Measurements from ENCODE around the gene CHST15. TPM values are rescaled to one million over a fixed set of nuclear protein-coding genes. Genes with fewer than 3 reads are reported as not detected.

The CHST15 gene
- total and polyA plus RNA-seq, 2 of the 8 experiments (the other 6 are each of a cell fraction or from before 2014, with no cell fraction given) = 8.8 to 9.1 TPM

DNA sequence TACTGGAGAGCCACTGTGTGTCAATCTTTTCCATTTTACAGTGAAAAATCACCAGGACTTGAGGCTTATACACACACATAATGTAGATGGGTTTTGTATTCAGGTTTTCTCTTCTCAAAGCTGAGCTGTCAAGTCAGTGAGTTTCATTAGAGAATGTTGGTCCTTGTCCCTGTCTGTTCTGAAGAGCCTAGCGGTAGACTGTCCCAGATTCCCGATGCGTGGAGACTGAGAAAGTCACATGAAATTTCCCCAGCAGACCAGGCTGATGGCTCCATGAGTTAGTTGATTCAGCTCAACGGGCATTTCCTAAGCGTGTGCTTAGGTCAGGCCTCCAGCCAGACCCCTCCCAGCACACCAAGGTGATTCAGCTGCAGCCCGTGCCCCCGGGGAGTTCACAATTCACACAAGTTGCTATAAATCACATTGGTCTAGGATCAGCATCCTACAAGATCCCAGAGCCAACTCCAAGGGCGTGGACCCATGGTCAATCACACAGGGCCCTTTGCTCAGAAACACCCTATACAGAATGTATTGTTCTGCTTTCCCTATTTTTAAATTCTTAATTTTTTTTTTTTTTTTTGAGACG is 17.2 kb downstream of the CHST15 start:
- Histone ChIP-seq H3K36me3 (ENCODE audit: control insufficient read depth in 2 of 4, insufficient read depth in 4 of 4, low read length in 3 of 4) (no peaks in the 10 kb centered on the region), H3K4me1 (replicated peaks in 1 of 4; ENCODE audit: control insufficient read depth in 3 of 4, insufficient read depth in 4 of 4, low read length in 3 of 4) (peaks cover 3 to 8% (median 4%) of the 10 kb centered on the region in 4 experiments), H3K4me2 (ENCODE audit: insufficient read depth in 1 of 2, low read depth in 2 of 2, low read length in 2 of 2) (no peak overlapping the region), H2BK5ac (ENCODE audit: low read depth, low read length) (no peak overlapping the region), H2BK12ac (ENCODE audit: low read depth, low read length) (no peak overlapping the region), H4K8ac (ENCODE audit: extremely low read depth, insufficient read depth, low read length) (no peak overlapping the region; the same call in 1 of the 2 replicates), H3K79me2 (ENCODE audit: control insufficient read depth in 1 of 2, insufficient read depth in 2 of 2, low read length in 2 of 2) (no peaks in the 10 kb centered on the region), H2AK5ac (ENCODE audit: low read depth, low read length) (no peak overlapping the region), H3K56ac (replicated peaks; ENCODE audit: insufficient read length, low read depth, low read length) (no peak overlapping the region), H3K18ac (ENCODE audit: extremely low read depth, low read length) (no peak overlapping the region), H2BK120ac (replicated peaks; ENCODE audit: low read depth, low read length) (no peak overlapping the region), H2AFZ (ENCODE audit: low read length) (no peak overlapping the region), H2BK20ac (ENCODE audit: low read length) (no peak overlapping the region), H3K23me2 (ENCODE audit: low read depth, low read length) (no peaks in the 10 kb centered on the region), H2BK15ac (ENCODE audit: low read length) (no peak overlapping the region), H3K27me3 (replicated peaks in 1 of 4; ENCODE audit: control insufficient read depth in 3 of 4, extremely low read depth in 1 of 4, insufficient read depth in 3 of 4, low read length in 3 of 4) (no peaks in the 10 kb centered on the region; a peak in 1 of 7 replicates), H4K5ac (ENCODE audit: insufficient read length, low read depth, low read length) (no peak overlapping the region), H3K4ac (replicated peaks; ENCODE audit: insufficient read length, low read depth, low read length) (no peak overlapping the region), H3K4me3 (ENCODE audit: extremely low read depth in 1 of 4, insufficient read depth in 2 of 4, low read depth in 3 of 4, low read length in 4 of 4) (no peak overlapping the region), H3K14ac (ENCODE audit: insufficient read length) (no peak overlapping the region), H4K20me1 (replicated peaks in 1 of 2; ENCODE audit: control insufficient read depth in 1 of 2, insufficient read depth in 2 of 2, low read length in 2 of 2) (no peaks in the 10 kb centered on the region), H3K79me1 (ENCODE audit: low read depth, low read length) (no peaks in the 10 kb centered on the region; the same call in 1 of the 2 replicates), H4K91ac (replicated peaks; ENCODE audit: insufficient read length, low read length) (no peak overlapping the region), H3K9me3 (ENCODE audit: insufficient read depth in 2 of 2, low read depth in 1 of 2, low read length in 1 of 2) (no peaks in the 10 kb centered on the region), H3K23ac (ENCODE audit: insufficient read length) (no peak overlapping the region), H3K27ac (ENCODE audit: low read depth, low read length) (no peak overlapping the region), H3K9ac (replicated peaks in 1 of 4; ENCODE audit: extremely low read depth in 1 of 4, low read depth in 3 of 4, low read length in 3 of 4) (no peak overlapping the region)
- DNase-seq (ENCODE audit: low read depth in 1 of 2, low spot score in 2 of 2) (no peak), FAIRE-seq (no peak)
- CTCF ChIA-PET (ENCODE audit: partially characterized antibody) = interaction anchor here (0.7 to 2.2 kb wide), 3 partner anchors 82 to 537 kb away, joined by 3 to 7 read pairs (median 3); no protein-coding TSS in a partner anchor
- 91% methylated on average over 8 of the region's 9 CpGs; no CpG with 5 or more reads in 1 of the 2 experiments for WGBS, 2 experiments (ENCODE audit: extremely low coverage in 1 of 2, insufficient coverage in 1 of 2, insufficient read length in 1 of 2, insufficient replicate concordance in 2 of 2, low coverage in 1 of 2, low lambda C conversion rate in 2 of 2, missing lambda C conversion rate in 1 of 2)
- POLR2A ChIA-PET (ENCODE audit: partially characterized antibody) = interaction anchor here (1.7 kb wide), 1 partner anchor 10 kb away, joined by 3 read pairs; no protein-coding TSS in a partner anchor
- TF ChIP-seq TCF12 (IDR thresholded peaks at IDR 0.05; ENCODE audit: low read depth, low read length) (no peak), YY1 (IDR thresholded peaks at IDR 0.05; ENCODE audit: low read depth, low read length) (no peak), SP4 (IDR thresholded peaks at IDR 0.05; ENCODE audit: low read length) (no peak), SIRT6 (IDR thresholded peaks at IDR 0.05; ENCODE audit: low read length) (no peak), EGR1 (IDR thresholded peaks at IDR 0.05; ENCODE audit: borderline replicate concordance, low read depth, low read length) (no peak), CREB1 (IDR thresholded peaks at IDR 0.05) (no peak), BRCA1 (IDR thresholded peaks at IDR 0.05; ENCODE audit: low read depth, low read length) (no peak)
- TF ChIP-seq, protein P1, sequence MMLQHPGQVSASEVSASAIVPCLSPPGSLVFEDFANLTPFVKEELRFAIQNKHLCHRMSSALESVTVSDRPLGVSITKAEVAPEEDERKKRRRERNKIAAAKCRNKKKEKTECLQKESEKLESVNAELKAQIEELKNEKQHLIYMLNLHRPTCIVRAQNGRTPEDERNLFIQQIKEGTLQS (IDR thresholded peaks at IDR 0.05; ENCODE audit: insufficient read depth, low read depth, low read length) = no peak
